HepG2 (cell line): Measurements from ENCODE around the gene SLC10A1. TPM values are rescaled to one million over a fixed set of nuclear protein-coding genes. Genes with fewer than 3 reads are reported as not detected.

Experiments
- CREM ChIP-seq, 2 experiments: sonication (generic) in 1 of 2; formaldehyde crosslinking in 1 of 2; IDR thresholded peaks; 2 replicates each; pipeline versions ENCODE4 v1.4.0 to v1.6.1; 2016 to 2020; ENCODE audit warnings: antibody characterized with exemption in 1 of 2, mild to moderate bottlenecking in 1 of 2, missing genetic modification reagents in 1 of 2
- HBP1 ChIP-seq: IDR thresholded peaks from 2 replicates; pipeline ENCODE4 v1.6.1; 2016; ENCODE audit warnings: low read depth, control low read depth
- HIVEP1 ChIP-seq: sonication (generic); formaldehyde crosslinking; IDR thresholded peaks from 2 replicates; pipeline ENCODE4 v1.4.0; 2020; ENCODE audit warnings: mild to moderate bottlenecking, missing genetic modification reagents
- KLF11 ChIP-seq: IDR thresholded peaks from 2 replicates; pipeline ENCODE4 v1.6.1; 2016; ENCODE audit warnings: missing compliant biosample characterization
- LCORL ChIP-seq, 2 experiments: fragments of 450-650 bp in 1 of 2; sonication (generic) in 1 of 2; formaldehyde crosslinking in 1 of 2; IDR thresholded peaks; 2 replicates each; pipeline versions ENCODE4 v1.5.0 to v1.6.1; 2017 to 2020; ENCODE audit warnings: antibody characterized with exemption in 1 of 2, missing genetic modification reagents in 1 of 2
- MED1 ChIP-seq: sonication (generic); formaldehyde crosslinking; IDR thresholded peaks from 2 replicates; pipeline ENCODE4 v1.4.0; 2020; ENCODE audit warnings: missing genetic modification reagents
- MEIS2 ChIP-seq: sonication (generic); formaldehyde crosslinking; IDR thresholded peaks from 2 replicates; pipeline ENCODE4 v1.9.0; 2021; ENCODE audit warnings: mild to moderate bottlenecking, missing genetic modification reagents
- NFE2 ChIP-seq: sonication (generic); formaldehyde crosslinking; IDR thresholded peaks from 2 replicates; pipeline ENCODE4 v1.4.0; 2020; ENCODE audit warnings: missing genetic modification reagents
- PHF8 ChIP-seq: sonication (generic); formaldehyde crosslinking; IDR thresholded peaks from 2 replicates; pipeline ENCODE4 v1.5.0; 2020; ENCODE audit warnings: missing genetic modification reagents
- POGZ ChIP-seq: sonication (generic); formaldehyde crosslinking; IDR thresholded peaks from 2 replicates; pipeline ENCODE4 v1.4.0; 2020; ENCODE audit warnings: mild to moderate bottlenecking, missing genetic modification reagents
- POLR2A ChIP-seq, 2 experiments: IDR thresholded peaks; 2 replicates each; pipeline ENCODE4 v1.6.1; 2011; ENCODE audit warnings: low read depth in 2 of 2, low read length in 2 of 2, mild to moderate bottlenecking in 1 of 2, moderate library complexity in 1 of 2; ENCODE audit not compliant: insufficient read depth in 1 of 2
- SMAD1 ChIP-seq: sonication (generic); formaldehyde crosslinking; IDR thresholded peaks from 2 replicates; pipeline ENCODE4 v1.4.0; 2020; ENCODE audit warnings: missing genetic modification reagents, low read depth, mild to moderate bottlenecking, borderline replicate concordance
- YEATS4 ChIP-seq: sonication (generic); formaldehyde crosslinking; IDR thresholded peaks from 2 replicates; pipeline ENCODE4 v1.4.0; 2020; ENCODE audit warnings: missing genetic modification reagents, borderline replicate concordance
- ZBTB39 ChIP-seq: sonication (generic); formaldehyde crosslinking; IDR thresholded peaks from 2 replicates; pipeline ENCODE4 v1.5.0; 2020; ENCODE audit warnings: missing genetic modification reagents
- ZMYM4 ChIP-seq: sonication (generic); formaldehyde crosslinking; IDR thresholded peaks from 2 replicates; pipeline ENCODE4 v1.8.1; 2023; ENCODE audit warnings: mild to moderate bottlenecking, missing genetic modification reagents
- ZNF362 ChIP-seq: sonication (generic); formaldehyde crosslinking; IDR thresholded peaks from 2 replicates; pipeline ENCODE4 v1.4.0; 2020; ENCODE audit warnings: missing genetic modification reagents, mild to moderate bottlenecking, borderline replicate concordance
- ZNF367 ChIP-seq: sonication (generic); formaldehyde crosslinking; IDR thresholded peaks from 2 replicates; pipeline ENCODE4 v1.4.0; 2020; ENCODE audit warnings: missing genetic modification reagents, borderline replicate concordance
- ZNF430 ChIP-seq: sonication (generic); formaldehyde crosslinking; IDR thresholded peaks from 2 replicates; pipeline ENCODE4 v1.9.0; 2021; ENCODE audit warnings: mild to moderate bottlenecking, missing genetic modification reagents
- ZNF431 ChIP-seq: sonication (generic); formaldehyde crosslinking; IDR thresholded peaks from 2 replicates; pipeline ENCODE4 v1.9.0; 2022; ENCODE audit warnings: missing genetic modification reagents, low read depth, mild to moderate bottlenecking, borderline replicate concordance
- ZNF563 ChIP-seq: sonication (generic); formaldehyde crosslinking; IDR thresholded peaks from 2 replicates; pipeline ENCODE4 v1.8.0; 2022; ENCODE audit warnings: mild to moderate bottlenecking, moderate library complexity, missing genetic modification reagents
- ZNF574 ChIP-seq: sonication (generic); formaldehyde crosslinking; IDR thresholded peaks from 2 replicates; pipeline ENCODE4 v1.4.0; 2020; ENCODE audit warnings: missing genetic modification reagents
- ZNF772 ChIP-seq: sonication (generic); formaldehyde crosslinking; IDR thresholded peaks from 2 replicates; pipeline ENCODE4 v1.5.0; 2020; ENCODE audit warnings: mild to moderate bottlenecking, missing genetic modification reagents
- ZNF781 ChIP-seq: sonication (generic); formaldehyde crosslinking; IDR thresholded peaks from 2 replicates; pipeline ENCODE4 v1.5.1; 2020; ENCODE audit warnings: borderline replicate concordance, mild to moderate bottlenecking, missing genetic modification reagents; ENCODE audit errors: not compliant biosample characterization
- ZNF891 ChIP-seq: sonication (generic); formaldehyde crosslinking; IDR thresholded peaks from 2 replicates; pipeline ENCODE4 v1.5.0; 2020; ENCODE audit warnings: mild to moderate bottlenecking, missing genetic modification reagents
- polyA plus RNA-seq, 8 experiments: library from polyadenylated mRNA; depleted of rRNA in 3 of 8; stranded (reverse) in 7 of 8; unstranded in 1 of 8; fragments of >200 nt; fragmentation: Illumina TruSeq in 4 of 8; extraction: Trizol in 4 of 8; gene quantifications; 2 replicates each; pipeline versions ENCODE4 v1.2.1 to v1.2.3, GENCODE V29; 2011 to 2016; ENCODE audit warnings: low read depth in 4 of 8, missing spikeins in 1 of 8, mixed read lengths in 1 of 8; ENCODE audit not compliant: insufficient read depth in 1 of 8
- total RNA-seq, 5 experiments: library from RNA; depleted of rRNA; stranded (reverse); fragments of >200 nt; fragmentation: Illumina TruSeq; extraction: Trizol; gene quantifications; 2 replicates each; pipeline ENCODE4 v1.2.3, GENCODE V29; 2016; ENCODE audit warnings: low read depth in 1 of 5

The SLC10A1 gene
- total and polyA plus RNA-seq, 2 of the 13 experiments (the other 11 are each of a cell fraction or from before 2014, with no cell fraction given): 0.17 TPM; not detected in 1

- TF ChIP-seq ZBTB39 (CRISPR knock-in tag) (0 out of 2 replicates have a peak, but pooled peaks have one; percentile 33), MEIS2 (peak; percentile 81; the same call in 1 of the 2 replicates), KLF11 (CRISPR knock-in tag) (peak; percentile 67; the same call in 1 of the 2 replicates), LCORL (IDR thresholded peaks at IDR 0.05) (no peak), LCORL (CRISPR knock-in tag; IDR thresholded peaks at IDR 0.05) (peak; percentile 54), PHF8 (CRISPR knock-in tag) (no peak), ZNF563 (CRISPR knock-in tag) (no peak), ZNF772 (CRISPR knock-in tag) (0 out of 2 replicates have a peak, but pooled peaks have one; percentile 50), HBP1 (0 out of 2 replicates have a peak, but pooled peaks have one; percentile 54), ZMYM4 (CRISPR knock-in tag) (peak; percentile 53), SMAD1 (CRISPR knock-in tag) (no peak), ZNF891 (no peak), ZNF367 (no peak), CREM (IDR thresholded peaks at IDR 0.05) (0 out of 2 replicates have a peak, but pooled peaks have one; percentile 29), CREM (CRISPR knock-in tag; IDR thresholded peaks at IDR 0.05) (no peak), ZNF781 (CRISPR knock-in tag) (no peak), POGZ (CRISPR knock-in tag) (0 out of 2 replicates have a peak, but pooled peaks have one; percentile 16), ZNF431 (no peak), NFE2 (CRISPR knock-in tag) (no peak), ZNF362 (CRISPR knock-in tag) (peak; percentile 59; the same call in 1 of the 2 replicates), POLR2A (IDR thresholded peaks at IDR 0.05; ENCODE audit: insufficient read depth in 1 of 2, low read depth in 2 of 2, low read length in 2 of 2) (0 out of 4 replicates have a peak, but pooled peaks of 1 of the 2 experiments have one; percentile 19), ZNF574 (CRISPR knock-in tag) (peak; percentile 49), HIVEP1 (no peak), ZNF430 (peak; percentile 64; the same call in 1 of the 2 replicates), MED1 (peak; percentile 72), YEATS4 (CRISPR knock-in tag) (0 out of 2 replicates have a peak, but pooled peaks have one; percentile 43)
These were observed 48.7 kb upstream of the SLC10A1 start (continued) for GRCh38 chr14:69845787-69846186.
